HCT116 (cell line): ENCODE measurements around the gene OTOR. TPM values are rescaled to one million over a fixed set of nuclear protein-coding genes. Genes with fewer than 3 reads are reported as not detected.

Experiments used
- ATAC-seq: fragments of 200-7000 bp; cut with Tn5 transposase; 2 replicates; pipeline ENCODE4 v1.9.1; 2020; ENCODE audit warnings: mild to moderate bottlenecking, moderate library complexity
- BruUV-seq: library from RNA; stranded (reverse); fragments of 400-500 nt; replicated peaks from 2 replicates; lab custom pipeline; 2021; lab: Mats Ljungman, UMichigan
- CTCF ChIA-PET: fragments of 300-600 bp; sonication (Branson Sonifier 250); formaldehyde crosslinking; loops from one replicate; lab custom pipeline; 2021; ENCODE audit warnings: antibody characterized with exemption; lab: Charles Lee
- POLR2A ChIA-PET: fragments of 300-600, 350-600 bp; sonication (Branson Sonifier 250); formaldehyde crosslinking; loops from one replicate; lab custom pipeline; 2021; ENCODE audit warnings: antibody characterized with exemption; lab: Charles Lee
- RAD21 ChIA-PET, 2 experiments: fragments of 300-600 bp; sonication (Branson Sonifier 250); formaldehyde crosslinking; loops; one replicate each; lab custom pipeline; 2023; ENCODE audit warnings: low total read pairs in 2 of 2; ENCODE audit not compliant: uncharacterized antibody in 2 of 2, unreplicated experiment in 2 of 2, low non-redundant PET in 1 of 2; lab: Charles Lee
- DNase-seq: peaks from one replicate; pipeline ENCODE4 v3.0.0-alpha.2; 2010; ENCODE audit warnings: low read depth, low spot score
- H2AFZ ChIP-seq: fragments of 200-600 bp; shearing (Covaris generic), sonication (generic); 2 replicates; pipeline ENCODE4 v1.6.1; 2017; ENCODE audit warnings: low read depth, mixed run types, mixed read lengths, antibody characterized with exemption, low read length; ENCODE audit not compliant: poor library complexity, severe bottlenecking
- H3K27ac ChIP-seq: 2 replicates; pipeline ENCODE4 v1.5.1; 2012; ENCODE audit warnings: low read depth, low read length
- H3K27me3 ChIP-seq: fragments of 200-600 bp; sonication (generic); 2 replicates; pipeline ENCODE4 v1.6.1; 2016; ENCODE audit warnings: mixed run types, low read length, mixed read lengths; ENCODE audit not compliant: insufficient read depth
- H3K36me3 ChIP-seq, 2 experiments: fragments of 200-500 bp in 1 of 2; fragments of 200-600 bp in 1 of 2; sonication (Bioruptor generic) in 1 of 2; sonication (generic) in 1 of 2; 2 replicates each; pipeline versions ENCODE4 v1.5.1 to v1.6.1; 2014 to 2016; ENCODE audit warnings: low read length in 2 of 2, inconsistent platforms in 1 of 2, mixed read lengths in 1 of 2, mixed run types in 1 of 2; ENCODE audit not compliant: insufficient read depth in 2 of 2, control insufficient read depth in 1 of 2
- H3K4me1 ChIP-seq, 2 experiments: fragments of 200-600 bp in 1 of 2; sonication (generic) in 1 of 2; 2 replicates each; pipeline versions ENCODE4 v1.5.1 to v1.6.1; 2012 to 2017; ENCODE audit warnings: low read length in 2 of 2, inconsistent platforms in 1 of 2, mild to moderate bottlenecking in 1 of 2, mixed read lengths in 1 of 2, mixed run types in 1 of 2, moderate library complexity in 1 of 2; ENCODE audit not compliant: insufficient read depth in 2 of 2, control insufficient read depth in 1 of 2
- H3K4me2 ChIP-seq: fragments of 200-600 bp; sonication (generic); 2 replicates; pipeline ENCODE4 v1.6.1; 2017; ENCODE audit warnings: mixed run types, low read length, mixed read lengths
- H3K4me3 ChIP-seq, 2 experiments: fragments of 200-600 bp in 1 of 2; sonication (generic) in 1 of 2; replicated peaks in 1 of 2; 2 replicates each; pipeline ENCODE4 v1.5.1; 2011 to 2016; ENCODE audit warnings: low read length in 2 of 2, control low read depth in 1 of 2, low read depth in 1 of 2, mild to moderate bottlenecking in 1 of 2, mixed read lengths in 1 of 2, mixed run types in 1 of 2
- H3K79me2 ChIP-seq: fragments of 200-600 bp; sonication (generic); 2 replicates; pipeline ENCODE4 v1.6.1; 2017; ENCODE audit warnings: mild to moderate bottlenecking, mixed run types, low read length, moderate library complexity, mixed read lengths; ENCODE audit not compliant: insufficient read depth
- H3K9ac ChIP-seq: fragments of 200-600 bp; sonication (generic); 2 replicates; pipeline ENCODE4 v1.6.1; 2016; ENCODE audit warnings: low read length, mixed read lengths
- H3K9me2 ChIP-seq: fragments of 200-600 bp; sonication (generic), shearing (Covaris generic); 2 replicates; pipeline ENCODE4 v1.6.1; 2017; ENCODE audit warnings: mixed run types, mild to moderate bottlenecking, moderate library complexity; ENCODE audit not compliant: insufficient read depth
- H3K9me3 ChIP-seq, 2 experiments: fragments of 200-500 bp in 1 of 2; fragments of 200-600 bp in 1 of 2; sonication (Bioruptor generic) in 1 of 2; sonication (generic) in 1 of 2; 2 replicates each; pipeline ENCODE4 v1.6.1; 2014 to 2017; ENCODE audit warnings: low read length in 2 of 2, mixed read lengths in 2 of 2, inconsistent platforms in 1 of 2, low read depth in 1 of 2, mild to moderate bottlenecking in 1 of 2, mixed run types in 1 of 2, moderate library complexity in 1 of 2; ENCODE audit not compliant: control insufficient read depth in 1 of 2, insufficient read depth in 1 of 2
- H4K20me1 ChIP-seq: fragments of 200-600 bp; sonication (generic), shearing (Covaris generic); 2 replicates; pipeline ENCODE4 v1.6.1; 2017; ENCODE audit warnings: mixed run types, mild to moderate bottlenecking, moderate library complexity; ENCODE audit not compliant: insufficient read depth
- CEBPB ChIP-seq: IDR thresholded peaks from 2 replicates; pipeline ENCODE4 v1.6.1; 2012; ENCODE audit warnings: low read depth
- CTCF ChIP-seq, 3 experiments: fragments of 200-600 bp in 1 of 3; sonication (generic) in 1 of 3; IDR thresholded peaks in 2 of 3; conservative IDR thresholded peaks in 1 of 3; 2 replicates each; pipeline ENCODE4 v1.5.1; 2012 to 2017; ENCODE audit warnings: low read depth in 2 of 3, low read length in 2 of 3, antibody characterized with exemption in 1 of 3, borderline replicate concordance in 1 of 3, control low read depth in 1 of 3, mild to moderate bottlenecking in 1 of 3, mixed read lengths in 1 of 3, mixed run types in 1 of 3, moderate library complexity in 1 of 3; ENCODE audit not compliant: insufficient read depth in 1 of 3
- ELF1 ChIP-seq: IDR thresholded peaks from 2 replicates; pipeline ENCODE4 v1.6.1; 2012; ENCODE audit warnings: low read depth, borderline replicate concordance
- RAD21 ChIP-seq: IDR thresholded peaks from 2 replicates; pipeline ENCODE4 v1.6.1; 2012; ENCODE audit warnings: low read depth, mild to moderate bottlenecking
- SP1 ChIP-seq: IDR thresholded peaks from 2 replicates; pipeline ENCODE4 v1.6.1; 2012; ENCODE audit warnings: low read depth
- SRF ChIP-seq: IDR thresholded peaks from 2 replicates; pipeline ENCODE4 v1.6.1; 2012; ENCODE audit warnings: low read depth
- YY1 ChIP-seq: IDR thresholded peaks from 2 replicates; pipeline ENCODE4 v1.6.1; 2011; ENCODE audit warnings: low read length, low read depth, moderate library complexity, mild to moderate bottlenecking; ENCODE audit not compliant: insufficient replicate concordance; ENCODE audit errors: extremely low read depth
- ZFX ChIP-seq: fragments of 450-650 bp; IDR thresholded peaks from 2 replicates; pipeline ENCODE4 v1.6.1; 2017
- intact Hi-C: fragments of 100-400 bp; cut with micrococcal nuclease; formaldehyde crosslinking; loops from 2 replicates; pipeline ENCODE4 v1.10.0; 2022
- total RNA-seq: library from RNA; stranded (reverse); gene quantifications from one replicate; pipeline ENCODE4 v1.2.1, GENCODE V29; 2021; ENCODE audit not compliant: unreplicated experiment

OTOR gene
- total RNA-seq, 1 experiment from 2014 or later = not detected

GRCh38 chr20:16760431-16761304, 12.5 kb downstream of the OTOR start:
- ChIA-PET POLR2A (no interaction called here), CTCF (interaction anchor here (0.7 to 1.6 kb wide), 6 partner anchors 13 to 242 kb away, joined by 3 to 5 read pairs (median 3); no protein-coding TSS in a partner anchor), RAD21 (no interaction called here)
- BruUV-seq = no TSS peak
- no peak for DNase-seq
- Histone ChIP-seq H3K4me2 (0 out of 2 replicates have a peak overlapping the region, but pooled peaks have one; percentile 6), H3K27me3 (peaks cover 29% of the 10 kb centered on the region), H3K9me3 (no peaks in the 10 kb centered on the region), H3K4me3 (no peak overlapping the region), H3K36me3 (no peaks in the 10 kb centered on the region), H3K79me2 (no peaks in the 10 kb centered on the region), H3K4me1 (0 out of 4 replicates have a peak, but pooled peaks cover 0 to 6% of the 10 kb centered on the region in 2 experiments), H2AFZ (no peak overlapping the region), H4K20me1 (no peaks in the 10 kb centered on the region), H3K9ac (no peak overlapping the region), H3K27ac (no peak overlapping the region), H3K9me2 (no peaks in the 10 kb centered on the region)
- intact Hi-C loops = loop anchor here (1.0 to 2.0 kb wide), 2 partner anchors 60 to 242 kb away; no protein-coding TSS in a partner anchor
- peak; percentile 29 for ATAC-seq
- TF ChIP-seq ELF1 (no peak), CEBPB (no peak)

- RAD21 ChIA-PET = no interaction called here
- Histone ChIP-seq H3K79me2 (no peaks in the 10 kb centered on the region), H3K4me1 (0 out of 4 replicates have a peak, but pooled peaks cover 0 to 6% of the 10 kb centered on the region in 2 experiments), H3K36me3 (no peaks in the 10 kb centered on the region), H3K4me2 (no peak overlapping the region), H3K27ac (no peak overlapping the region), H3K27me3 (peaks cover 33% of the 10 kb centered on the region), H3K9me3 (no peaks in the 10 kb centered on the region), H3K9me2 (no peaks in the 10 kb centered on the region), H3K9ac (no peak overlapping the region), H2AFZ (no peak overlapping the region), H4K20me1 (no peaks in the 10 kb centered on the region), H3K4me3 (no peak overlapping the region)
- CTCF ChIA-PET = interaction anchor here (1.0 to 1.6 kb wide), 5 partner anchors 10 to 243 kb away, joined by 3 to 5 read pairs (median 3); no protein-coding TSS in a partner anchor
- DNase-seq (peak; percentile 74), ATAC-seq (peak; percentile 89)
- intact Hi-C loops = loop anchor here (1.0 to 2.0 kb wide), 2 partner anchors 61 to 243 kb away; no protein-coding TSS in a partner anchor
- POLR2A ChIA-PET = no interaction called here
- no peak for TF ChIP-seq SP1
- no peak for TF ChIP-seq ZFX
- TF ChIP-seq RAD21 = peak; percentile 85
- no peak for TF ChIP-seq YY1
- no peak for TF ChIP-seq SRF
- peak; percentile 55 to 82 (median 64); a peak in 5 of 6 replicates for TF ChIP-seq CTCF (IDR thresholded peaks at IDR 0.05 in 2 of 3, conservative IDR thresholded peaks at IDR 0.05 in 1 of 3; ENCODE audit: borderline replicate concordance in 1 of 3, insufficient read depth in 1 of 3, low read depth in 2 of 3, low read length in 2 of 3)
- BruUV-seq = no TSS peak
Observed at GRCh38 chr20:16761305-16761829, 13.2 kb downstream of the OTOR start.
